Activated T-cell treated with anti-CD3 and anti-CD28 coated beads, Interleukin-2, amount 50 U/mL, for 24 hours (primary cell): Measurements from ENCODE around the gene TSKS.
A peak's percentile ranks its signal among the peaks of the same experiment; 100 is the strongest.
"Not testable (repeated sequence)": the region's sequence is repeated elsewhere in the genome, so short reads cannot be mapped to it uniquely, and the experiment has no call there.

ENCODE experiments used
- DNase-seq: peaks from one replicate; pipeline ENCODE4 v3.0.0-alpha.2; 2020
- H3K27ac Mint-ChIP-seq: 2 replicates; pipeline ENCODE4 v1.8.0; 2020; ENCODE audit warnings: mild to moderate bottlenecking, mixed read lengths
- H3K27me3 Mint-ChIP-seq: 2 replicates; pipeline ENCODE4 v1.8.0; 2020; ENCODE audit warnings: mixed read lengths
- H3K36me3 Mint-ChIP-seq: 2 replicates; pipeline ENCODE4 v1.8.0; 2020; ENCODE audit warnings: low read depth, mixed read lengths
- H3K4me1 Mint-ChIP-seq: 2 replicates; pipeline ENCODE4 v1.8.0; 2020; ENCODE audit warnings: low read depth, mixed read lengths
- H3K4me3 Mint-ChIP-seq: 2 replicates; pipeline ENCODE4 v1.8.0; 2020; ENCODE audit warnings: mild to moderate bottlenecking, moderate library complexity, mixed read lengths
- H3K9me3 Mint-ChIP-seq: 2 replicates; pipeline ENCODE4 v1.8.0; 2020; ENCODE audit warnings: mixed read lengths

The TSKS gene

DNA sequence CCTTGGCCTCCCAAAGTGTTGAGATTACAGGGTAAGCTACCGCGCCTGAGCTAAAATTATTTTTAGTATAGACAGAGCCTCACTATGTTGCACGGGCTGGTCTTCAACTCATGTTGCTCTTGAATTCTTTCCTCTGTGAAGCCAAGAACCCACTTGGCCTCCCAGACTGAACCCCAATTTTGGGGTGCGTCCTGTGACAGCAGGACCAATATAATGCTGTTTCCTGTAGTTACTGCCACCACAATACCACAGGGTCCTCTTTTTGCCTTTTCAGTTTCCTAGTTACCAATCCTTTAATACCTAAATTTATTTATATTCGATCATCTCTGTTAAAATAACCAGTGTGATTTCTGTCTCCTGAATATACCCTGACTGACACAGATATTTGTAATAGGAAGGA is 32.9 kb downstream of the TSKS start:
- Mint-ChIP-seq H3K4me3 (no peak overlapping the region), H3K27ac (no peak overlapping the region), H3K9me3 (no peaks in the 10 kb centered on the region), H3K36me3 (no peaks in the 10 kb centered on the region), H3K27me3 (no peaks in the 10 kb centered on the region), H3K4me1 (no peaks in the 10 kb centered on the region)
- DNase-seq: no peak

DNA sequence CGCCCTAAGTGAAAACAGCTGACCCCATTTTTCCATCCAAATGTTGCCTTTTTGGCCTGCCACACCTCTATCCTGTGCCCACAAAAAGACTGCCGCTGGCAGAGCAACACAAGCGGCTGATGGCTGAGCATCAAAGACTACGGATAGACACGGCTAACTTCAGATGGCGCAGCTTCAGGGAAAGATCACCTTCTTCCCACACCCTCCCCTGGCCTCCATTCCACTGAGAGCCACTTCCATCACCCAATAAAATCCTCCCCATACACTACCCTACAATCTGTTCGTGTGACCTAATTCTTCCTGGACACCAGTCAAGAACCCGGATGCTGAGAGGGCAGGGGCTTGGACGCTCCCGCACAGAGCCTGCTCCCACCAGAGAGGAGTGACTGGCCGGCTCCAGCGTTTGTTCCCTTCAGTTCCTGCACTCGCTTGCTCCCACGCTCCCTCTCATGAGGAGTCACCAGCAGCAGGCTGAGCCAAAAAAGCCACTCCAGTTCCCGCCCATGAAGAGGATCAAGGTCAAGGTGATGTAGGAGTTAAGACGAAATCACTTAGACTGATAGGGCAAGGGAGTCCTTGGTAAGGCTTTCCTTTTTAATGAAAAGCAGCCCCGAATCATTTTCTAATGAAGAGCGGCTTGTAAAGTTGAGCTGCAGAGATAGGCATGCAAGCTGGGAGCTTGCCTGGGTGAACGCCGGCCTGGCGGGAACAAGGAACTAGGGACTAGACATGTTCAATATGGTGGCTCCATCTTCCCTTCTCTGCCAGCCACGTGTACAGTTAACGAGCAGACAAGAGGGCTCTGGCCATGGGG is 35.7 kb downstream of the TSKS start:
- DNase-seq: no peak
- Mint-ChIP-seq H3K36me3 (no peaks in the 10 kb centered on the region), H3K4me3 (no peak overlapping the region), H3K27ac (no peak overlapping the region), H3K27me3 (no peaks in the 10 kb centered on the region), H3K4me1 (no peaks in the 10 kb centered on the region), H3K9me3 (no peaks in the 10 kb centered on the region)

DNA sequence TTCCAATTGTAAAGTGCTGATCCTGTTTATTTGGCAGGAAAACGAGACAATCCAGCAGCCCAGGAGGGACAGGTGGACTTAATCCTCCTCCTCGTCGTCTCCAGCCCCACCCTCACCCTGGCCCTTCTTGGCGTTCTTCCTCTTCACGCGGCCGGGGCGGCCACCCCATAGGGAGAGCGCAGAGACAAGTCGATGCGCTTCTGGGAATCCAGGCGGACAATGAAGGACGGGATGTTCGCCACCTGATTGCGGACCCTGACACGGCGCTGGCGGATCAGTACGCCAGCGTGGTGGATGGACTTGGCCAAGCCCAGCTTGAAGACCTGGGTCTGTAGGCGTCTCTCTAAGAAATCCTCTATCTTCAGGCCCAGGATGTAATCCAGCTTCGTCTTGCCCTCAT is 43.7 kb downstream of the TSKS start:
- not testable (repeated sequence) for H3K9me3 Mint-ChIP-seq, H3K4me1 Mint-ChIP-seq, H3K27me3 Mint-ChIP-seq, H3K4me3 Mint-ChIP-seq, H3K27ac Mint-ChIP-seq, DNase-seq, H3K36me3 Mint-ChIP-seq

DNA sequence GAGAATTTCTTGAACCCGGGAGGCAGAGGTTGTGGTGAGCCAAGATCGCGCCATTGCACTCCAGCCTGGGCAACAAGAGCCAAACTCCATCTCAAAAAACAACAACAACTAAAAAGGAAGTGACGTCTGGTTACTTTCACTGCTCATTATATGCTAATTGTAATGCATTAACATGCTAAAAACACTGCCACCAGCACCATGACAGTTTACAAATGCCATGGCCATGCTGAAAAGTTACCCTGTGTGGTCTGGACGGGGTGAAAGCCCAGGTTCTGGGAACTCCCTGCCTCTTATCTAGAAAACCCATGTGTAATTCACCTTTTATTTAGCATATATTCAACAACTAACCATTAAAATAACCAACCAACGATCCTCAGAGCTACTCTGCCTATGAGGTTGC is 44.1 kb downstream of the TSKS start:
- H3K36me3 Mint-ChIP-seq: peaks cover 2% of the 10 kb centered on the region
- no peak overlapping the region for H3K4me3 Mint-ChIP-seq
- peaks cover 10% of the 10 kb centered on the region for H3K4me1 Mint-ChIP-seq
- no peak for DNase-seq
- H3K9me3 Mint-ChIP-seq: no peaks in the 10 kb centered on the region
- no peak overlapping the region for H3K27ac Mint-ChIP-seq
- no peaks in the 10 kb centered on the region for H3K27me3 Mint-ChIP-seq

DNA sequence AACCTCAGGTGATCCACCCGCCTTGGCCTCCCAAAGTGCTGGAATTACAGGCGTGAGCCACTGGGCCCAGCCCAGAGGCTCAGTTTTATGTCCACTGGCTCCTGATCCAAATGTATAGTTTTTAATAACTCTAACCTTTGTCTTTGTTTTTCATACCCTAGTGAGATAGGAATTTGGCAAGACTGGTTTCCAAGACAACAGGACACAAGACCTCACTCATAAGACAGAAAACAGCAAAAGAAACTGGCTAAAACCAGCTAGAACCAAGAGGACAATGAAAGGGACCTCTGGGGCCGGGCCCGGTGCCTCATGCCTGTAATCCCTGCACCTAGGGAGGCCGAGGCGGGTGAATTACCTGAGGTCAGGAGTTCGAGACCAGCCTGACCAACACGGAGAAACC is 44.6 kb downstream of the TSKS start:
- Mint-ChIP-seq H3K9me3 (no peaks in the 10 kb centered on the region), H3K27ac (peak overlapping the region; percentile 29), H3K4me1 (peaks cover 10% of the 10 kb centered on the region), H3K27me3 (no peaks in the 10 kb centered on the region), H3K4me3 (peak overlapping the region; percentile 16), H3K36me3 (peaks cover 2% of the 10 kb centered on the region)
- no peak for DNase-seq

DNA sequence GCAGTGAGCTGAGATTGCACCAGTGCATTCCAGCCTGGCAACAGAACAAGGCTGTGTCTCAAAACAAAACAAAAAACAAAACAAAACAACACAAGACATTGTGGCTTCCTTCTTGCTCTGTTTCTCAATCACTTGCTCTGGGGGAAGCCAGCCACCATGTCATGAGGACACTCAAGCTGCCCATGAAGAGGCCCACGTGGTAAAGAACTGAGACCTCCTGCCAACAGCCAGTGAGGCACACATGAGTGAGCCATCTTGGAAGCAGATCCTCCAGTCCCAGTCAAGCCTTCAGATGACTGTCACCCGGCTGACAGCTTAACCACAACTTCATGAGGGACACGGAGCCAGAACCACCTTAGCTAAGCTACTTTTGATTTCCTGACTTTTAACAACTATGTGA is 47.0 kb downstream of the TSKS start:
- Mint-ChIP-seq H3K4me1 (peaks cover 10% of the 10 kb centered on the region), H3K27ac (no peak overlapping the region), H3K27me3 (no peaks in the 10 kb centered on the region), H3K4me3 (no peak overlapping the region), H3K36me3 (no peaks in the 10 kb centered on the region), H3K9me3 (no peaks in the 10 kb centered on the region)
- no peak for DNase-seq

DNA sequence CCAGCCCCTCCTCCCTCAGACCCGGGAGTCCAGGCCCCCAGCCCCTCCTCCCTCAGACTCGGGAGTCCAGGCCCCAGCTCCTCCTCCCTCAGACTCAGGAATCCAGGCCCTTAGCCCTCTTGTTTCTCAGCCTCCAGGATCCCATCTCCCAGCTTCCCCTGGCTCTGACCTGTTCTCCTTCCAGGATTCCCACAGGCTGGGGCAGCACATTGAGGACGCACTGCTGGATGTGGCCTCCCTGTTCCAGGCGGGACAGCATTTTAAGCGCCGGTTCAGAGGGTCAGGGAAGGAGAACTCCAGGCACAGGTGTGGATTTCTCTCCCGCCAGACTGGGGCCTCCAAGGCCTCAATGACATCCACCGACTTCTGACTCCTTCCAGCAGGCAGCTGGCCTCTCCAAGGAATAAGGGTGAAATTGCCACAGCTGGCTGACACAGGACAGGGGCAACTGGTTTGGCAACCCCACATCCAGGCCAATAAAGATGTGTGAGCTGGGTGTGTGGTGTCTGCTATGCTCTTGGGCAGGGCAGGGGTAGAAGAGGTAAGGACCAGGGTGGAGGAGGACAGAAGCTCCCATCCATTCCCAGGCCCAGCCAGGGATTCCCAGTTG is 49.8 kb downstream of the TSKS start:
- peaks cover 8% of the 10 kb centered on the region for H3K4me1 Mint-ChIP-seq
- no peak overlapping the region for H3K4me3 Mint-ChIP-seq
- no peaks in the 10 kb centered on the region for H3K9me3 Mint-ChIP-seq
- no peaks in the 10 kb centered on the region for H3K27me3 Mint-ChIP-seq
- H3K27ac Mint-ChIP-seq: no peak overlapping the region
- DNase-seq: no peak
- no peaks in the 10 kb centered on the region for H3K36me3 Mint-ChIP-seq

DNA sequence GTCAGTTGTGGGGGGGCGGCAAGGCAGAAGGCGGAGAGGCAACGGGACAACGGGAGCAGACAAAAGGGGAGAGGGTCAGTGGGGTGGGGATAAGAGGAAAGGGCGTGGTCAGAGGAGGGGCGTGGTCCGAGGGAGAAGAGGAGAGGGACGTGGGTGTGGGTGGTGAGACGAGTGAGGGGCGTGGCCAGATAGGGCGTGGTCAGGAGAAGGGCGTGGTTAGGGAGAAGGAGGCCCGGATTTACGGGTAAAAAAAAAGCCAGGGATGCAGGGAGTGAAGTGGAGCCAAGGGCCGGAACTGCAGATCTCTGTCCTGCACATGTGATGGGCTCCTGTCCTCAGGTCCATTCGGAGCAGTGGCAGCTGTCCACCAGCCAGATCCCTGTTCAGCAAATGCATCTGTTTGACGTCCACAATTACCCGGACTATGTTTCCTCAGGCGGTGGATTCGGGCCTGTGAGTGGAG is 50.7 kb downstream of the TSKS start:
- Mint-ChIP-seq H3K4me3 (no peak overlapping the region), H3K36me3 (no peaks in the 10 kb centered on the region), H3K4me1 (peaks cover 2% of the 10 kb centered on the region), H3K27ac (no peak overlapping the region), H3K27me3 (no peaks in the 10 kb centered on the region), H3K9me3 (no peaks in the 10 kb centered on the region)
- DNase-seq: no peak

DNA sequence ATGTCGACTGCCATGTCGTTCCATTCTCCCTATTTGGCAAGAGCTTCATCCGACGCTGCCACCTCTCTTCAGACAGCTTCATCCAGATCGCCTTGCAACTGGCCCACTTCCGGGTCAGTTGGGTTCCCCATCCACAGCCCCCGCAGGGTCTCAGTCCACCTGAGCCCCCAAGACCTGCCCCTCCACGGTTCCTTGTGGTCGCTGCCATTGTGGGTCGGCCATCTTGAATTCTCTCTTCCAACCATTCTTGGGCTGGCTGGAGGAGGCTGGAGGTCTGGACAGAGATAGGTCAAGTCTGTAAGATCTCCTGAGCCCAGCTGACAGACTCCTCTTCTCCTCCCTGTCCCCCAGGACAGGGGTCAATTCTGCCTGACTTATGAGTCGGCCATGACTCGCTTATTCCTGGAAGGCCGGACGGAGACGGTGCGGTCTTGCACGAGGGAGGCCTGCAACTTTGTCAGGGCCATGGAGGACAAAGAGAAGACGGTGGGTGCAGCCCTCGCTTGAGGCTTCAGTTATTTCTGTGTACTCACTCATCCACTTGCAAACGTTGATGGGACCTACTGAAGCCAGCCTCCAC is 52.6 kb downstream of the TSKS start:
- no peak overlapping the region for H3K4me3 Mint-ChIP-seq

DNA sequence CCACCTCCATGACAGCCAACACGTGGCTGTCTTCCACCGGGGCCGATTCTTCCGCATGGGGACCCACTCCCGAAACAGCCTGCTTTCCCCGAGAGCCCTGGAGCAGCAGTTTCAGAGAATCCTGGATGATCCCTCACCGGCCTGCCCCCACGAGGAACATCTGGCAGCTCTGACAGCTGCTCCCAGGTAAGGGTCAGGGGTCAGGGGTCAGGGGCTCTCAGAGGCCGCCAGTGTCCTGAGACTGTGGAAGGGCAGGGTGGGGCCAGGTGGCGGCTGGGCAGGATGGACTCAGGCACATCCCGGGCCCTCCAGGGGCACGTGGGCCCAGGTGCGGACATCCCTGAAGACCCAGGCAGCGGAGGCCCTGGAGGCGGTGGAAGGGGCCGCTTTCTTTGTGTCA is 57.2 kb downstream of the TSKS start:
- no peaks in the 10 kb centered on the region for H3K9me3 Mint-ChIP-seq
- no peaks in the 10 kb centered on the region for H3K4me1 Mint-ChIP-seq
- no peaks in the 10 kb centered on the region for H3K27me3 Mint-ChIP-seq
- DNase-seq: no peak
- H3K4me3 Mint-ChIP-seq: no peak overlapping the region
- no peak overlapping the region for H3K27ac Mint-ChIP-seq
- H3K36me3 Mint-ChIP-seq: no peaks in the 10 kb centered on the region

More for the DNA sequence above, 52.6 kb downstream of the TSKS start:
- DNase-seq: no peak
- H3K9me3 Mint-ChIP-seq: no peaks in the 10 kb centered on the region
- H3K27ac Mint-ChIP-seq: no peak overlapping the region
- H3K4me1 Mint-ChIP-seq: no peaks in the 10 kb centered on the region
- H3K36me3 Mint-ChIP-seq: no peaks in the 10 kb centered on the region
- no peaks in the 10 kb centered on the region for H3K27me3 Mint-ChIP-seq

DNA sequence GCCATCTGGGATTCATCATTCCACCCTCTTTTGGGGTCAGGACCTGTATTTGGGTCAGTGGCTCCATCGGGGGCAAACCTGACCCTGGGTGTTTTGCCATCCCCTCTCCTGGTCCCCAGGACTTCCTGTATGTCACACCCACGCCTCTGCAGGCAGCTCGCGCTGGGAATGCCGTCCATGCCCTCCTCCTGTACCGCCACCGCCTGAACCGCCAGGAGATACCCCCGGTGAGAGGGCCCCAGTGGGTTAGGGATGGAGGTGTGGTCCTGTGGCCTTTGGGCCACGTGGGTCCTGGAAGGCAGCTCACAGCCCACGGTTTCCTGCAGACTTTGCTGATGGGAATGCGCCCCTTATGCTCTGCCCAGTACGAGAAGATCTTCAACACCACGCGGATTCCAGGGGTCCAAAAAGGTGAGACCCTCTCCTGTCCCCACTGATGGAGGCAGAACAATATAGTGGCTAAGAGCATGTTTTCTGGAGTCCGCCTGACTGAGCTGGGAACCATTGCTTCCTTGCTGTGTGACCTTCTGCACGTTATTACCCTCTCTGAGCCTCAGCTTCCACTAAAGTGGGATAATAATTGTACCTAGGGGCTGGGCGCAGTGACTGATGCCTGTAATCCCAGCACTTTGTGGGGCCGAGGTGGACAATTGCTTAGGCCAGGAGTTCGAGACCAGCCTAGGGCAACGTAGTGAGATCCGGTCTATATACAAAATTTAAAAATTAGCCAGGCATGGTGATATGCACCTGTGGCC is 58.0 kb downstream of the TSKS start:
- Mint-ChIP-seq H3K9me3 (no peaks in the 10 kb centered on the region), H3K4me1 (no peaks in the 10 kb centered on the region), H3K27me3 (no peaks in the 10 kb centered on the region), H3K36me3 (no peaks in the 10 kb centered on the region), H3K27ac (no peak overlapping the region), H3K4me3 (no peak overlapping the region)
- no peak for DNase-seq

DNA sequence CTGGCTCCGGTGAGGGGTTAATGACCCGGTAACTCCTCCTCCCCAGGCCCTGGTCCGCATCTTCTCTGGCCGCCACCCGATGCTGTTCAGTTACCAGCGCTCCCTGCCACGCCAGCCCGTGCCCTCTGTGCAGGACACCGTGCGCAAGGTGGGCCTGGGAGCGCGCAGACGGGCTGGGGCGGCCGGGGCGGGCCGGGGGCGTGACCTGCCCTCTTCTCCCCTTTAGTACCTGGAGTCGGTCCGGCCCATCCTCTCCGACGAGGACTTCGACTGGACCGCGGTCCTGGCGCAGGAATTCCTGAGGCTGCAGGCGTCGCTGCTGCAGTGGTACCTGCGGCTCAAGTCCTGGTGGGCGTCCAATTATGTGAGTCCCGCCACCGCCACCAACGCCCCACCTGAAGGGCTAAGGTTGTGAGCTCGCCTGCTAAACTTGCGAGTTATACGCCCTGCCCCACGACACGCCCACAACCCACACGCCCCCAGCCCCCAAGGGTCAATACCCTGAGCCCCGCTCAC is 61.8 kb downstream of the TSKS start:
- no peaks in the 10 kb centered on the region for H3K27me3 Mint-ChIP-seq
- no peak overlapping the region for H3K4me3 Mint-ChIP-seq

DNA sequence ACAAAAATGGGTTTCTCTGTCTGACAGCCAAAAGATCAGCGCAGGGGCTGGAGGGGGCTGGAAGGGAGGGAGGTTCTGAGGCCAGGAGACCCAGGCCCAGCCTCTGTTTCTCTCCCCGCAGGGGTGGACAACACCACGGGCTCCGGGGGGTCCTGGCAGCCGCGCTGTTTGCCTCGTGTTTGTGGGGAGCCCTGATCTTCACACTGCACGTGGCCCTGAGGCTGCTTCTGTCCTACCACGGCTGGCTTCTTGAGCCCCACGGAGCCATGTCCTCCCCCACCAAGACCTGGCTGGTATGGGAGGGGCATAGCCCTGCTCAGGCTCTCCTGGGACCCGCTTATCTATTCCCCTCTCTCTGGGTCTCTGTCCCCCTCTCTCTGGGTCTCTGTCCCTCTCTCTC is 62.5 kb downstream of the TSKS start:
- no peaks in the 10 kb centered on the region for H3K36me3 Mint-ChIP-seq
- H3K9me3 Mint-ChIP-seq: no peaks in the 10 kb centered on the region
- H3K27ac Mint-ChIP-seq: no peak overlapping the region
- H3K4me3 Mint-ChIP-seq: no peak overlapping the region
- DNase-seq: no peak
- H3K27me3 Mint-ChIP-seq: no peaks in the 10 kb centered on the region
- no peaks in the 10 kb centered on the region for H3K4me1 Mint-ChIP-seq

More for the DNA sequence above, 61.8 kb downstream of the TSKS start:
- DNase-seq: no peak
- Mint-ChIP-seq H3K4me1 (no peaks in the 10 kb centered on the region), H3K9me3 (no peaks in the 10 kb centered on the region), H3K36me3 (no peaks in the 10 kb centered on the region), H3K27ac (no peak overlapping the region)

DNA sequence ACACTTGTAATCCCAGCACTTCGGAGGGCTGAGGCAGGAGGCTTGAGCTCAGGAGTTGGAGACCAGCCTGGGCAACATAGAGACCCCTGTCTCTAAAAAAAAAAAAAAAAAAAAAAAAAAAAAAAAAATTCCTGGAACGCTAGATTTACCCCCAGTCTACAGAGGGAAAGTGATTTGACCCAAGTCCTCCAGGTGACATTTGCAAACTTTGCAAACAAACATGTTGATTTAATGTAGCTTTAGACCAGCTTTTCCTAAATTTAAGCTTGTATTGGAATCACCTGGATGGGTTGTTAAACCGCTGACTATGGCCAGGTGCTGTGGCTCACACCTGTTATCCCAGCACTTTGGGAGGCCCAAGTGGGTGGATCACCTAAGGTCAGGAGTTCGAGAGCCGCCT is 63.7 kb downstream of the TSKS start:
- DNase-seq: no peak
- Mint-ChIP-seq H3K27me3 (no peaks in the 10 kb centered on the region), H3K4me1 (no peaks in the 10 kb centered on the region), H3K4me3 (no peak overlapping the region), H3K36me3 (no peaks in the 10 kb centered on the region), H3K27ac (no peak overlapping the region), H3K9me3 (no peaks in the 10 kb centered on the region)
